Kidney epithelial cell (primary cell): Measurements from ENCODE around the gene ELOVL6. TPM values are rescaled to one million over a fixed set of nuclear protein-coding genes. Genes with fewer than 3 reads are reported as not detected.

Experiments used
- DNase-seq: peaks from one replicate; pipeline ENCODE4 v3.0.0-alpha.2; 2010; ENCODE audit warnings: low read depth
- H3K27me3 ChIP-seq: 2 replicates; pipeline ENCODE4 v1.6.0; 2011; ENCODE audit warnings: low read length; ENCODE audit not compliant: control insufficient read depth, insufficient read depth
- H3K36me3 ChIP-seq: 2 replicates; pipeline ENCODE4 v1.5.1; 2011; ENCODE audit warnings: low read length; ENCODE audit not compliant: control insufficient read depth, insufficient read depth
- H3K4me3 ChIP-seq: 2 replicates; pipeline ENCODE4 v1.5.1; 2011; ENCODE audit warnings: low read depth, mild to moderate bottlenecking, control low read depth, low read length
- total RNA-seq: library from RNA; depleted of rRNA; stranded (reverse); fragments of >200 nt; gene quantifications from 2 replicates; pipeline ENCODE4 v1.2.3, GENCODE V29; 2015
- TF ChIP-seq, protein P1 (sequence below): IDR thresholded peaks from 2 replicates; pipeline ENCODE4 v1.5.1; 2011; ENCODE audit warnings: mild to moderate bottlenecking, moderate library complexity, low read length, control low read depth, inconsistent platforms; ENCODE audit not compliant: insufficient read depth, poor library complexity, severe bottlenecking

The ELOVL6 gene
- total RNA-seq, 1 donor from 2014 or later, result 21.6 TPM

- TF ChIP-seq, protein P1, sequence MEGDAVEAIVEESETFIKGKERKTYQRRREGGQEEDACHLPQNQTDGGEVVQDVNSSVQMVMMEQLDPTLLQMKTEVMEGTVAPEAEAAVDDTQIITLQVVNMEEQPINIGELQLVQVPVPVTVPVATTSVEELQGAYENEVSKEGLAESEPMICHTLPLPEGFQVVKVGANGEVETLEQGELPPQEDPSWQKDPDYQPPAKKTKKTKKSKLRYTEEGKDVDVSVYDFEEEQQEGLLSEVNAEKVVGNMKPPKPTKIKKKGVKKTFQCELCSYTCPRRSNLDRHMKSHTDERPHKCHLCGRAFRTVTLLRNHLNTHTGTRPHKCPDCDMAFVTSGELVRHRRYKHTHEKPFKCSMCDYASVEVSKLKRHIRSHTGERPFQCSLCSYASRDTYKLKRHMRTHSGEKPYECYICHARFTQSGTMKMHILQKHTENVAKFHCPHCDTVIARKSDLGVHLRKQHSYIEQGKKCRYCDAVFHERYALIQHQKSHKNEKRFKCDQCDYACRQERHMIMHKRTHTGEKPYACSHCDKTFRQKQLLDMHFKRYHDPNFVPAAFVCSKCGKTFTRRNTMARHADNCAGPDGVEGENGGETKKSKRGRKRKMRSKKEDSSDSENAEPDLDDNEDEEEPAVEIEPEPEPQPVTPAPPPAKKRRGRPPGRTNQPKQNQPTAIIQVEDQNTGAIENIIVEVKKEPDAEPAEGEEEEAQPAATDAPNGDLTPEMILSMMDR, result no peak
- no peak for DNase-seq
- H3K4me3 ChIP-seq, result no peak overlapping the region
- no peaks in the 10 kb centered on the region for H3K27me3 ChIP-seq
- H3K36me3 ChIP-seq, result no peaks in the 10 kb centered on the region
Measured at GRCh38 chr4:110172972-110173371, 25.4 kb downstream of the ELOVL6 start.

GRCh38 chr4:110171971-110172370, 26.4 kb downstream of the ELOVL6 start:
- Histone ChIP-seq H3K27me3 (no peaks in the 10 kb centered on the region), H3K4me3 (no peak overlapping the region), H3K36me3 (no peaks in the 10 kb centered on the region)
- no peak for DNase-seq
- TF ChIP-seq, protein P1, result no peak

DNA sequence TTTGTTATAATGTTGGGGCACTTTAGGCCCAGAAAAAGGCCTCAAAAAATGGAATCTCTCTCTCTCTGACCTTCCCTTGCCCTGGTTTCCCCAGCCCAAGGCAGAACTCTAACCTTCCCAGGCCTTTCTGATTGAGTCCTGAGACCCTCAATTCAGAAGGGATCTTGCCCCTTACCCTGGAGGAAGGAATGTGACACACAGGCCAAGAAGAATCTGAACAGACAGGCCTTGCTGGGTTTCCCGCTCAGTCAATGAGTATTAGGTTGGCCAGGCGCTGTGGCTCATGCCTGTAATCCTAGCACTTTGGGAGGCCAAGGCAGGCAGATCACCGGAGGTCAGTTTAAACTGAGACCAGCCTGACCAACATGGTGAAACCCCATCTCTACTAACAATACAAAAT, 27.6 kb downstream of the ELOVL6 start:
- Histone ChIP-seq H3K27me3 (no peaks in the 10 kb centered on the region), H3K4me3 (no peak overlapping the region), H3K36me3 (no peaks in the 10 kb centered on the region)
- TF ChIP-seq, protein P1, result no peak
- no peak for DNase-seq

DNA sequence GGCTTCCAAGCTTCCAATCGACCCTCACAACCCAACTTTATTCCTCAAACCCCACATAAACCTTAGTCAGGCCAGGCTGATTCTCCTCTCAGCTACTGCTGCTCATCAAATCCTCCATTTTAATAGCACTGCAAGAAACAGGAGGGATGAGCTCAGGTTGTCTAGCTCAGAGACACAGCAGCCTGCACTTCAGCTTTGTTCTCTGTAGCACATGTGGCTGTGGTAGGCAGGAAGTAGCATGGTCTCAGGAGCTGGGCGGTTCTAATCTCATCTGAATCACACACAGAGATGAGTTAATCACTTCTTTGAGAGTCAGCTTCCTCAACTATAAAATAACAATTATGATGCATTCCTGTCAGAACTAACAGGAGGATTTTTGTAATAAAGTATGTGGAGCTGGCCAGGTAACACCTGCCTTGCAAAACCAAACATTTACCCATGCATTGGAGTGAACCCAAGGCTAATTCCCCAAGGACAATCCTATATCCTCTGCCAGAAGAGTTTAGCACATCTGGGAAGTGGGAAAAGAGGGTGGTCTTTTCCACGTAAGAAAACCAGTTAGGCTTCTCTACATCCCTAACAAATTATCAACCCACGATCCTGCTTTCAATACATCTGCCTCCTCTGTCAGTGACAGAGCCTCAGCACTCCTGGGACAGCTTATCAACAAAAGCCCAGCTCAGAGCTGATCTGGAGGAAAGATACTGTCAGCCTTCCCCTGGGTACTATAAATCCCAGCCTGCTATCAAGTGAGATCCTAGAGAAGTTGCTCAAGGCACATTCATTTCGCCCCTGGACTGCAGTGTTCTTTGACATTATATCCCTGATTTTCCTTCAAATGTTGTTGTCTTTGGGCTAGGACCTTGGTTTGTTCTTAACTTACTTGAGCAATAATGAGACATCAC, 32.8 kb downstream of the ELOVL6 start:
- Histone ChIP-seq H3K36me3 (no peaks in the 10 kb centered on the region), H3K4me3 (no peak overlapping the region), H3K27me3 (no peaks in the 10 kb centered on the region)
- DNase-seq, result no peak
- TF ChIP-seq, protein P1, result no peak

GRCh38 chr4:110164856-110165255, 33.6 kb downstream of the ELOVL6 start:
- Histone ChIP-seq H3K36me3 (no peaks in the 10 kb centered on the region), H3K4me3 (no peak overlapping the region), H3K27me3 (no peaks in the 10 kb centered on the region)
- TF ChIP-seq, protein P1, result no peak
- DNase-seq, result no peak

DNA sequence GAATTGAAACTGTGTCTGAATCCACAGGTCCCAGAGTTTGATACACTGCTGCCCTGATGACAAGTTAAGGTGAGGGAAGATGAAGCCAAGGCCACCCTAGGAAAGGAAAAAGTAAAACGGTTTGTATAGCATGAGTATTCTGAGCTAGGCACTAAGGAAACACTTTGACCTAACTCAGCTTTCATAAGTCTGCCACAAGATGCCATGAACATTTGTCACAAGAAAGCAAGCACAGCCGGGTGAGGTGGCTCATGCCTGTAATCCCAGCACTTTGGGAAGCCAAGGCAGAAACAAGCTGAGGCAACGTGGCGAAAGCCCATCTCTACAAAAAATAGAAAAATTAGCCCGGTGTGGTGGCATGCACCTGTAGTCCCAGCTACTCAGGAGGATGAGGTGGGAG, 34.2 kb downstream of the ELOVL6 start:
- Histone ChIP-seq H3K27me3 (no peaks in the 10 kb centered on the region), H3K4me3 (no peak overlapping the region), H3K36me3 (no peaks in the 10 kb centered on the region)
- no peak for DNase-seq
- TF ChIP-seq, protein P1, result no peak
